Heart left ventricle (tissue), 13 donors: ENCODE data around the gene PTPRC.

Source experiments
- CTCF ChIP-seq, 12 donors: fragments of 200-600 bp; sonication (generic) in 4 of 12; IDR thresholded peaks; one replicate each; pipeline versions ENCODE4 v1.5.0 to v1.8.0; 2018 to 2022; ENCODE audit warnings: antibody characterized with exemption in 12 of 12, mild to moderate bottlenecking in 5 of 12
- POLR2A ChIP-seq, 2 donors: fragments of 450-650 bp; IDR thresholded peaks; one replicate each; pipeline ENCODE4 v1.6.1; 2017; ENCODE audit warnings: antibody characterized with exemption in 2 of 2, mild to moderate bottlenecking in 2 of 2, moderate library complexity in 2 of 2
- donor health status: ischemic (EF 13 %, LVEDD 7.1; RV severe dilation, severe dysfunction).
- donor health status: DM: no; HTN: yes; CAD: no.
- donor health status: DM: no; HTN: no; CAD: no.
- donor health status: ischemic (EF 25% LVEDD 6.9; RV normal size, moderate dysfunction).
- donor health status: ischemic (EF 25% LVEDD 5.7; RV mildly dilated, moderate dysfunction).
- donor health status: ischemic (EF 35%, LVEDD 5.7; RV mildly dilated, moderate dysfunction).
- donor health status: nonischemic (EF 11% LVEDD 7.7; RV severe dilation, severe dysfunction).
- donor health status: DM: yes; HTN: yes; CAD: no.
- donor health status: PGD.
- donor health status: ischemic (EF 29% LVEDD 5.4; RV normal size, mild dysfunction).
- donor health status: nonischemic (EF 23%, LVEDD 6.1; RV moderate dilation, normal function).

- TF ChIP-seq CTCF (IDR thresholded peaks at IDR 0.05) (no peak), POLR2A (IDR thresholded peaks at IDR 0.05) (no peak)
Measured at GRCh38 chr1:198600906-198601305, 37.9 kb upstream of the PTPRC start.
